GM21619 (cell line): ENCODE data around the gene MEF2A.

Experiments used
- ATAC-seq: cut with Tn5 transposase; IDR thresholded peaks from one replicate; pipeline ENCODE4 v1.9.1; 2021; ENCODE audit not compliant: unreplicated experiment

The MEF2A gene

GRCh38 chr15:99696096-99696495 is 130.3 kb downstream of the MEF2A start:
- ATAC-seq: no peak

- ATAC-seq: peak; percentile 4
Measured at GRCh38 chr15:99702895-99703602, 137.3 kb downstream of the MEF2A start.

GRCh38 chr15:99703603-99704443 is 138.0 kb downstream of the MEF2A start:
- ATAC-seq: peak; percentile 55

GRCh38 chr15:99704444-99704838 is 138.7 kb downstream of the MEF2A start:
- ATAC-seq: peak; percentile 62

- no peak for ATAC-seq
Measured at GRCh38 chr15:99706557-99707303, 140.9 kb downstream of the MEF2A start.

GRCh38 chr15:99707473-99708270 is 141.9 kb downstream of the MEF2A start:
- no peak for ATAC-seq

- no peak for ATAC-seq
Measured at GRCh38 chr15:99708563-99708962, 142.8 kb downstream of the MEF2A start.

- ATAC-seq: no peak
Measured at GRCh38 chr15:99709243-99709986, 143.6 kb downstream of the MEF2A start.

GRCh38 chr15:99711625-99712024 is 145.8 kb downstream of the MEF2A start:
- ATAC-seq: no peak

GRCh38 chr15:99712415-99712814 is 146.6 kb downstream of the MEF2A start:
- ATAC-seq: no peak

- ATAC-seq: no peak
Measured at GRCh38 chr15:99716540-99717095, 150.8 kb downstream of the MEF2A start.

- no peak for ATAC-seq
Measured at GRCh38 chr15:99717161-99718009, 151.6 kb downstream of the MEF2A start.

- no peak for ATAC-seq
Measured at GRCh38 chr15:99718421-99718820, 152.6 kb downstream of the MEF2A start.

- peak; percentile 85 for ATAC-seq
Measured at GRCh38 chr15:99719096-99719541, 153.3 kb downstream of the MEF2A start.

GRCh38 chr15:99720533-99720932 is 154.7 kb downstream of the MEF2A start:
- ATAC-seq: no peak

GRCh38 chr15:99721104-99721778 is 155.5 kb downstream of the MEF2A start:
- no peak for ATAC-seq

- no peak for ATAC-seq
Measured at GRCh38 chr15:99721896-99722295, 156.1 kb downstream of the MEF2A start.

GRCh38 chr15:99722406-99722805 is 156.6 kb downstream of the MEF2A start:
- no peak for ATAC-seq
